ENCODE results near the gene PTPN1.
"Not testable (repeated sequence)": the region's sequence is repeated elsewhere in the genome, so short reads cannot be mapped to it uniquely, and the experiment has no call there.

PTPN1 gene

DNA sequence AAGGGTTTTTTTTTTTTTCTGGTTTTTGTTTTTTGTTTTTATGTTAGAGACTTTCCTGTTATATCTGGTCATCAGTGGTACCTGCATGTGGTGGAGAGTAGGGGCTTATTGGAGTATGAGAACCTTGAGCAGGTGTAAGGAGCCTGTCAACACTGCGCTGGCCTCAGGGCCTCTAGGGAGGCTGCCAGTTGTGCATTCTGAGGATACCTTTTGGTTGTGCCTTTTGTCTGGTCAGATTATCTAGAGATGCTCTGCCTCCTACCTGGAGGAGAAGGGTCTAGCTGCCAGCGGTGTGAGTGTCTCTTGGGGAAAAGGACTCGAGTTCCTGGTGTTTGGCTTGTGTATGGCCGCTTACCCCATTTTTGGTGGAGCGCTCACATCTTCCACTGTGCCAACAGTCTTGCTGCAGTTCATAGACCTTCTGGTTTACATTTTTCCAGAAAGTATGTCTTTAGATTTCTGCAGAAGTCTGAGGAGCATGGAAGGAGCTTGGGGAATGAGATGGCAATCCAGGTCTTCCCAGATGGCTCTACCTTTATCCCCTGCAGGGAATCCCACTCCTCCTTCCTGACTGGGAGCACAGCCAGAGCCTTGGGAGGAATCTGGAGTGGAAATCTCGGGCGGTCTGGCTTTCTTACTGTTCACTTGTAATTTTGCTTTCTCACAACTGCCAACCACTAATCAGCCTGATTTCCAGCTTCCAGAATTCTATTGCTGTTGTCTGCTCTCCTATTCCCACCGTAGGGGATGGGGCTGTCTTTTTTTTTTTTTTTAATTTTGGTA lies 49.9 kb downstream of the PTPN1 start:
- no peak for FAIRE-seq

DNA sequence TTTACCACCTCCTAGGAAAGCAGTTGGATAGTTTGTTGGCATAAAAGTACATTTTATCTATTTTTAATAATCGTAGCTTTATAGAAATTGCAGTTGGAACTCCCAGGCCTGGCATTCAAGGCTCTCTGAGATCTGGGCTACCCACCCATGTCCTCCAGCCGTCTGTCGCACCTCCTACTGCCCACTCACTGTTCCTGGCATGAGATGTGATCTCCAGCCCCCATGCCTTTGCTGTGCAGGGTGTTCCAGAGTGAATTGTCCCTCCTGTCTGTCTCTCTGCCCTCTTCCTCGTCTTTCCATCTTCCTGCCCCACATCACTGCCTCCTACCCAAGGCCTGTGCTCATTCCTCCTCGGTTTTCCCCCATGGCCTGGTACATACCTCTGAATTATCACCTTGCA lies 50.7 kb downstream of the PTPN1 start:
- FAIRE-seq: no peak

DNA sequence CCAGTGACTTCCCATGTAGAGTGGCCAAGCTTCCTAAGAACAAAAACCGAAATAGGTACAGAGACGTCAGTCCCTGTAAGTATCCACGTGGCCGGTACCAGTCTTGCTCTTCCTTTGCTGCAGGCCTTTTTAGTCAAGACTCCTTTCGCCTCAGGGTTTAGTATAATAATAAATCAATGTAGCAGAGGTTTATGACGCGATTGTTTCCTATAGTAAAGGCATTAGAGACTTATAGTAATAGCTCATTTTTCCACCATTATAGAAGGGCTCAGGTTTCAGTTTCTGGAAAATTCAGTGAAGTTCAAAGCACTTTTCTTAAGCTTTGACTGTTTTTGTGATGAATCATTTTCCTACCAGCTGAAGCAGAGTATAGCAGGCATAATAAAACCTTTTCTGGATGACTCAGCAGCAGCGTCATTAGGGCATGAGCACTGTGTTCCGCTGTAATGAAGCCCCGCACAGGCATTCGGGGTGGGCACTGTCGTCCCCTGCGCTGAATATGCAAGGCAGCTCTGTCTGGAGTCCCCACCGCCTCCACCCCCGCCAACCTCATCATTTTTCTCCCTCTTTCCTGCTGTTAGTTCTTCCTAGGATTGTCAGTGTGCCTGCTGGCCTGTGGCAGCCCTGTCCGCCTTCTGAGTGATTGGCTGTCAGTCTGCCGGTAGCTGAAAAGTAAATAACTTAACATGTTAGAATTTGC lies 51.3 kb downstream of the PTPN1 start:
- no peak for FAIRE-seq

DNA sequence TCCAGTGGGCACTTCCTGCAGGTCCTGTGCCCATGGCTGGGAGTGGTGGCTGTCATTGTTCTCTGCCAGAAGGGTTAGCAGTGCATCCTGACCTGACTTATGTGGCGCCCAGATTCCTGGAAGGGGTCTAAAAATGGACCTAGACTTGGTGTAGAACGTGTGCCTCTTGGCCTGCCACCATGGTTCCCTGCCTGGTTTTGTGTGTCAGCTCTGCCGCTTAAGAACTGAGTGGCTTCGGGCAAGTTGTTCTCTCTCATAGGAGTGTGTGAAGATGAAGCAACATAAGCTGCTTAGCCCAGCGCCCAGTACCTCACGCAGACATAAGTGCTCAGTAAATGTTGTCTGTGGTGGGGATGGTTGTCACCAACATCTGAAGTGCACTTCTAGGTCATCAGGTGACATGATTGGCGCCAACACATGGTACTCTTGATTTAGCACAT lies 52.1 kb downstream of the PTPN1 start:
- FAIRE-seq: no peak

DNA sequence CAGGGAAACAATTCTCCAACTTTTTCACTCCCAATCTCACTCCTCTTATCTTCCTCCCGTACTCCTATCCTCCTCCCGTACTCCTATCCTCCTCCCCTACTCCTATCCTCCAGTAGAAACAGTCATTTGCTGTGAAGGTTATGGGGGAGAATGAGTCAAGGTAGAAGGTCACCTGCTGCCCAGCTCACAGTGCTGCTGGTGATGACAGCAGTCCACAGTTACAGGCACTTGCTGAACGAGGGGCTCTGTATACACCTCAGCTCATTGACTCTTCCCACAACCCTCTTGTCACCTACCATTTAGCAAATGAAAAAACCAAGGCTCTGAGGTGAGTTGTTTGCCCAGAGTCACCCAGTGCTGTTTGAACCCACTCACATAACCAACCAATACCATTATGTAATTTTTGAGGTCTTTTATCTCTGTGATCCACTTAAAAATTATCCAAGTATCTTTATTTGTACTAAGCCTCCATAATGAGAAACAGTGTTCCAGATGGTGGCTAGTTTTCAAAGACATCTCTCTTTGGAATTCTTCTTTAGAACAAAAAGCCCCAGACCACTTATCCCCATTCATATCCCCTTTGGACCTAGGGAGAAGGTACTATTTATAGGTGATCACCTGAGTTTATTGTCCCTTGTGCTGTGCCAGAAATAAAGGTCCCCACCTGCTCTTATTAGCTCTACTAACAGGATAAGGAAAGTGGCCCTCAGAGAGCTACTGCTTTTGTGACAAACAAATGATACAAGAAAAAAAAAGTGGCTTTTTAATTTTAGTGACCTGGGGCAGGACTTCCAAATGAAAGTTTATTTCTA lies 53.2 kb downstream of the PTPN1 start:
- FAIRE-seq: no peak

DNA sequence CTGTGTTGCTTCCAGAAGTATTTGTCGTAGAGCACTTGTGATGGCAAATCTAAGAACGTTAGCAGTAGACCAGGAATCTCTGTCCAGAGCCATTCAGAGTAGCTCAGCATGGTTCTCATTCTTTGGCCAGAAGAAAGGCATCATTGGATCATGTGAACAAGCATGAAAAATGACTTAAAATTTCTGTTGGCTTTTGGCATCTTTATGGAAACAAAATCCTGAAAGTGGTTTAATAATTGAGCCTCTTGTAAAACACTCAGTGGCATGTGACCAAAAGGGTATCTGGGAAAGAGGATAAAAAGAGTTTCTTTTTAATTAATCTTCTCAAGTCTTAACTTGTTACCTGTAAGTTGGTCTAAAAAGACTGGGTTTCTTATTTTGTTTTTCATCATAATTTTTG lies 55.2 kb downstream of the PTPN1 start:
- no peak for FAIRE-seq

DNA sequence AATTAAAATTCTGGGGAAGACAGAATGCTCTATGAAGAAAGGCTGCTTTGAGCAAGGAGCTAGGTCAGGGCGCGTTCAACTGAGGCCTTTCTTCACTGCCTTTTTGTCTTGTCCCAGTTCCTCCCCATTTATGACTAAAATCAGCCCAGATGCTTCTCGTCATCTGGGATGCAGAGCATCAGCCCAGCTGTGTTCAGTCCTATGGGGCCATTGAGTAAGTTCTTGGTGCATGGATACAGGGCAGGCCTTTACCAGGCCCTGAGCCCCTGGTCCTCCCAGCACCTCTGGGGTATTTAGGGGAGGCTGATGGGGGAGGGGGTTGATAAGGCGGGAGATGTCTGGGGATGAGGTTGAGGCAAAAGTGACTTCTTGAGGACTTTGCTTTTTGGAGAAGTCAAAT lies 55.7 kb downstream of the PTPN1 start:
- FAIRE-seq: no peak

DNA sequence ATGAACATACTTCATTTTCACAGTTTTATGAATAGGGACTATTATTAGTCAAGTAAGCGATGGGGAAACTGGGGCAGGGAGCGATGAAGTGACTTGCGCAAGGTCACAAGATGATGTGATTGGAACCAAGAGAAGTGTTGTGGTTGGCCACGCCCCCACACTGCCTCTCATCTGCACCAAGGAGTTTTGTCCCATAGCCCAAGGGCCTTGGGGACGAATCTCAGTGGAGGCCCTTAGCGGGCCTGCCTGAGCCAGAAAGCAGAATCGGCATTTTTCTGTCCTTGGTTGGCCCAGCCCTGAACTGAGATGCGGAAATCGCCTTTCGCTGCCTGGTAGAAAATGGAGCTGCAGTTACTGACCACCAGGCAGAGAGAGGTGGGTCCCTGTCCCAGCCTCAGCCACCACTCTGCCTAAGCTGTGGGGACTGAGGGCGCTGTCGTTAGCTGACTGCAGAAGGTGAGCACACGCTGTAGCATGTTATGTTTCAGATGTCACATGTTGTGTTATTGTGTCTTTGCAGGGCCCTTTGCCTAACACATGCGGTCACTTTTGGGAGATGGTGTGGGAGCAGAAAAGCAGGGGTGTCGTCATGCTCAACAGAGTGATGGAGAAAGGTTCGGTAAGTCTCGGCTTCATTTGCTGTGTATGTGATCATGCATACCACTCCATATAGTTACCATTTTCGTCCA lies 57.8 kb downstream of the PTPN1 start:
- no peak for FAIRE-seq

DNA sequence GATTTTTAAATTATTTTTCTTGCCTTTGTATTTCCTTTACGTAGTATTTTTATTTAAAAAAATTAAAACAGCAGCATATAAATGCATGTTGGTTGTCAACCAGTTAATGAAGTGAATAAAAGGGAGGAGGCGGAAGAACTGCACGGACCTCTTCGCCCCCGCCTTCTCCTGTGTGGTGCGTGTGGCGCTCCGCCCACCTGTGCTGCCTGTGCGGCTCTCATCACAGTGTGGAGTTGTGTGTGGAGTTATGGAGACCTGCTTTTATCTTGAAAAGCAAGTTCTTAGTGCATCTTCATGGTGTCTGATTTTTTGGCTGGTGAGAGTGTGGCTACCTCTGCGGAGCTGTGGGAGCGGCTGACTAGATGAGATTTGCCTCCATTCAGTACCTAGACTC lies 58.4 kb downstream of the PTPN1 start:
- FAIRE-seq: no peak

DNA sequence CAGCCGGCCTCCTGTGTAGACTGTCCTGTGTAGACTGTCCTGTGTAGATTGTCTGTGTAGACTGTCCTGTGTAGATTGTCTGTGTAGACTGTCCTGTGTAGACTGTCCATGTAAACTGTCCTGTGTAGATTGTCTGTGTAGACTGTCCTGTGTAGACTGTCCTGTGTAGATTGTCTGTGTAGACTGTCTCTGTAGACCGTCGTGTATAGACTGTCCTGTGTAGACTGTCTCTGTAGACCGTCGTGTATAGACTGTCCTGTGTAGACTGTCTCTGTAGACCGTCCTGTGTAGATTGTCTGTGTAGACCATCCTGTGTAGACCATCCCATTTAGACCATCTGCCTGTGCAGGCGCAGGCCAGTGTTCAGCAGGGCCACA lies 59.3 kb downstream of the PTPN1 start:
- FAIRE-seq: not testable (repeated sequence)

DNA sequence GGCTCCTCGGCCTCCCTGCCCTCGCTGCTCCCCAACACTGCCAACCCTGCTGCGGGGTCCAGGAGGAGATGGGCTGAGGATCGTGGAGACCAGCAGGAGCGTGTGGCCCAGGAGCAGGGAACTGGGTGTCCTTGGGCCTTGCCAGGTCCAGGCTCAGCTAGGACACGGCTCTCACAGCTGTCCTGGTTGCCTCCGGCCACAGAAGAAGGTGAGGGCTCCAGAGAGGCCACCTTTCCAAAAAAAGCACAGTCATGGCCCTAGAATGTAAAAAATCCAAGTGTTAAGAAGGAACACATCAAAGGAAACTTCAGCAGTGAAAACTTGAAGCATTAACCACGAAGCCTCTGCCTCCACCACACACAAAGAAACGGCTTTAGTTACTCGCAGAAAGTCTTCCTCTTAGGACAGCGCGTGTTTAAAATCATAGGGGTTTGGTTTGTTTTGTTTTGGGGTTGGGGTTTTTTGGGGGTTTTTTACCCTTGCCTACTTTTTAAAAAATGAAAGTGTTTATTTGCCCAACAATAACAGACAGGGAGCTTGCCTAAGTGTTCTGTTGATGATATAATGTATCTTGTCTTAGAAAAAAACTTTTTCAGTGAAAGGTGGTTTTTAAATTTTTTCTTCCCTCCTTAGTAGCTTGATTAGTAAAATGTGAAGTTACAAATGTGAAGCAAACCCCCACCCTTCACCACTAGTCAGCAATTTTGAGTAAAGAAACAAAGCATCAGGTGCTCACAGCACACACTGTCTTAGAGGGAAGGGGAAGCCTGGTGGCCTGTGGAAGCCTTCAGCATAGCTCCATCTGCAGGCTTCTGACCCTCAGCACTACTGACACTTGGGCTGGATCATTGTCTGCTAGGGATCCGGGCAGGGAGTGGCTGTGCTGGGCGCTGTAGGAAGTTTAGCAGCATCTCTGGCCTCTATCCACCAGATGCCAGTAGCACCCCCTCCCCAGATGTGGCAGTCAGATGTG lies 60.0 kb downstream of the PTPN1 start:
- FAIRE-seq: no peak

DNA sequence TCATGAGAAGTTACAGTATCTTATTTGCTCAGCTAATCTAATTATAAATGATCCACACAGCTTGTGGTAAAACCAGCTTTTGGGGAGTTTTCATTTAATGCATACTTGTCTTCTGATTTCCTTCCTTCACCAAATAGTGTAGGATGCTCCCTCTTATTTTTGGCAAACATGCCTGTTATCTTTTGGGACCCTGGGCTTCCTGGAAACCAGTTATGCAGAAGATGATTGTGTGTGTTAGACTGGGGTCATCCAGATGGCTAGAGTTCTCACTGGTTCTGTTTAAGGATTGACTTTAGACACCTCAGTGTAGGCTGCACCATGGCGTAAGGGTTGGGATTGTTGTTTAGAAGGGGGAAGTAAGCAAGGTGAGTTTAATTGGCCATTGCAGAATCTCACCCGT lies 61.3 kb downstream of the PTPN1 start:
- FAIRE-seq: no peak

DNA sequence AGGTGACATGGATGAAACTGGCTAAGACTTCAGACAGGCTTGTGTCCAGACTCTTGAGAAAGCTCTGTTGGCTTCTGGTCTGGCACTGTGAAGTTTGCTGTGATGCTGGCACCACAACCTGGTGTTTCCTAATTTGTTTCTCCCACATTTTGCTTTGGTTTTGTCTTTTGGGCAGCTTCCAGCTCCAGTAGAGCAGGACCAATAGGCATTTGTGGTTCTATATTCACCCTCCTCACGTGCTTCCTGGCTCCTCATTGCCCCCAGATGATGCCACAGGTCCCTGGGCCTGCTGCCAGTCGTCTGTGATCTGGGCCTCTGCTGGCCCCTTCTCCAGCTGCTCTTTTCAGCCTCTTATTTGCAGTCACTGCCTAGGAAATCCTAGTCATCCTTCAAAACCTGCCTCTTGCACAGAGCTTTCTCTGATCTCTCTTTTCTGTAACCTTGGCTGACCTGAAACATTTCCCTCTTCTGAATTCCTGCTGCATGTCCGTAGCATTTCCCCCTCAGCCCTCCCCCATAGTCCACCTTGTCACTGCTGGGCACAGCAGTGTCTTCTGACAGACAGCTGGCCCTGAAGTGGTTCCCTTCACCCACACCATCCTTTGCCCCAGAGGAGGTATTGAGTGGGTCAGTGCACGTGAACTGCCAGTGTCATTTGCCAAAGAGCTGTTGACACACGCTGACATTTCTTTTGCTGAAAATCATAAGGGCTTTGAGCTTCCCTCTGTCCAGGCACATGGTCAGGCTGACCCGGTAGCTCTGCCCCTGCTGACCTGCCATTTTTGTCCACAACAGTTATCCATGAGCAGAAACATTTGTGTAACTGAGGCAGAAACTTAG lies 63.0 kb downstream of the PTPN1 start:
- no peak for FAIRE-seq

DNA sequence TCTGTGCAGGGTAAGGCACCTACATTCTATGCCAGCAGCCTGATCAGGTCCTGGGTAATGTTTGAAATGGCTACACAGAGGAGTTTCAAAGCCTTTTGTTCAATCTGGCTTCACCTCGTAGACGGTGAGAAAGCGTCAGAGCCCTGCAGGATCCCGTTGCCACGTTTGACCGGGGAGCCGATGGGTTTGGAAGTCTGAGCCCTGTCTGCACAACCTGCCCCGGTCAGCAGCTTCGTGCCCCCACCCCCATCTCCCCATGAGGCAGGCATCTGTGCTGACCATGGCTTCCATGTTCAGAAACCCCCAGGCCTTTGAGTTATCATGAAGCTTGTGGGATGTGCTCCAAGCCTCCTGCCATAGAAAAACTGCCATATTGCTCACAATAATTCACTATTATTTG lies 63.9 kb downstream of the PTPN1 start:
- no peak for FAIRE-seq

DNA sequence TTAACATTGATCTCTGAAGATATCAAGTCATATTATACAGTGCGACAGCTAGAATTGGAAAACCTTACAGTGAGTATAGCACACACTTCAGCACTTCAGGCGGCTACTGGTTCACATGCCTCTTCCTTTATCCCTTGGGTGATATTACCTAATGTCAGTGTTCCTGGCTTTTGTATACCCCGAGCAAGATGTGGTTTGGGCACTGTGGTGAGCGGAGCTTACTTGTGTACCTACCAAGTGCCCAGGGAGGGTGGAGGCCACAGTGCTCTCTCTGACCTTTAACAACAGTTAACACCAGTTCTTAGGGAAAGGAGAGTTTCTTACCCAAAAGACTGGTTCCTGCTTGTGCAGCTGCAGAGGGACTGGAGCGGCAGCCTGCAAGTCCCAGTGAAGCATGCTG lies 64.4 kb downstream of the PTPN1 start:
- no peak for FAIRE-seq

DNA sequence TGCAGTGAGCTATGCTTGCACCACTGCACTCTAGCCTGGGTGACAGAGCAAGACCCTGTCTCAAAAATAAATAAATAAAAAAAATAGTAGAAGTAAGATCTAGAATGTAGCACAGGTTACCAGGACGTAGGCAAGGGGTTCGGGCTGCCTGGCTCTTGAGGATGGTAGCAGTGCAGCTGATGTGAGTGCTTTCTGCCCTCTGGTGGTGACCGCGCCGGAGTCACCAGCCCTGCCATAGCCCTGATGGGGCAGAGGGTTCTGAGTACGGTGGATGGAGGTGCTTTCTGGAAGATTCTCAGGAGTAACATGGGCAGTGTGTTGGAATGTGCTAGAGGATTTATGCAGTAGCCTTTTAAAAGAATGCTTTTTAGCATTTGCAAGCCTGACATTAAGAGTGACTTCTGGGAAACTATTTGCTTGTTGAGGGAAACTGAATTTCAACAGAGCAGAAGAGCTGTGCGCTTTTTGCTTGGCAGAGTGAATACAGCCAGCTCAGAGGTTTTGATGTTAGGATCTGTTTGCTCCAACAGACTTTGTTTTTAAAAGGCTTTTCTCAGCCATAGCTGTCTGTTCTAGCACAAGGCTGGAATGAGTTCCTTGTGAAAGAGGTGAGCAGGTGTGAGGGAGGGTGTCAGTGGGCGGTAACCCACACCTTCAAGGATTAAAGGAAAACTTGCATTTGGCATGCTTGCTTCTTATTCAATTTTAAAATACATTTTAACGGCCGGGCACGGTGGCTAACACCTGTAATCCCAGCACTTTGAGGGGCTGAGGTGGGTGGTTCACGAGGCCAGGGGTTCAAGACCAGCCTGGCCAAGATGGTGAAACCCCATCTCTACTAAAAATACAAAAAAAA lies 65.9 kb downstream of the PTPN1 start:
- FAIRE-seq: no peak

DNA sequence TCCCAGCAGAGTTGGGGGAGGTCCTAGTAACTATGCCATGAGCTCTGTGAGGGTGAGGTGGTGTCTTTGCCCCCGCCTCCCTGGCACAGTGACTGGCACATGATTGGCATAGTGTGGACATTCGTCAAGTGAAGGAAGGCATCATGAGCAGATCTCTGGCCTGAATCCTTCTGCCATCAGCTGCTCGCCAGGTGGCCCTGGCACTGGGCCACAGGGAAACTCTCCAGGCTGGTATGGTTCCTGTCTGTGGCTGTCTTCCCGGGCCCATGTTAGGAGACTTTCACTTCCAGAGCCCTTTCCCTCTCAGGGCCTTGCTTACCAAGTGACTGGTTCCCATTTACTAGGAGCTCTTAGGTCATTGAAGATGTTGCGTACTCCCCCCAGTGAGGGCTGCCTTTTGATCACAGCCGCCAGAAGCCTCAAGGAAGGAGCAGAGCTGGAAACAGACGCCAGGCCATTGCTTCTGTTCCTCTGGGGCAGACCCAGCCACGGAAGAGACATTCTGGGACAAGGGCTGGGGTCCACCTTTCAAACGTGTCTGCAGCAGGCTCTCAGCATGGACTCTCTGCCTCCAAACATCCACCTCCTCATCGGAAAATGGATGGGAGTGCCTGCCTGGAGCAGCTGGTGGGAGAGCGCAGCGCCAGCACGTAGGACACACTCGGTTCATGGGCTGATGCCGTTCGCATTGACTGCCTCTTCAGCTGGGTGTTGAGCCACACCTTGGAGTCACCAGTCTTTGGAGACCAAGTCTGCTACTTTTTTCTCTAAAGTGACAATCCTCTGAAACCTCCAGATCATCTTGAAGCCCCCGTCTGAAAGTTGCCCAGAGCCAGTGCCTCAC lies 67.2 kb downstream of the PTPN1 start:
- FAIRE-seq: no peak

DNA sequence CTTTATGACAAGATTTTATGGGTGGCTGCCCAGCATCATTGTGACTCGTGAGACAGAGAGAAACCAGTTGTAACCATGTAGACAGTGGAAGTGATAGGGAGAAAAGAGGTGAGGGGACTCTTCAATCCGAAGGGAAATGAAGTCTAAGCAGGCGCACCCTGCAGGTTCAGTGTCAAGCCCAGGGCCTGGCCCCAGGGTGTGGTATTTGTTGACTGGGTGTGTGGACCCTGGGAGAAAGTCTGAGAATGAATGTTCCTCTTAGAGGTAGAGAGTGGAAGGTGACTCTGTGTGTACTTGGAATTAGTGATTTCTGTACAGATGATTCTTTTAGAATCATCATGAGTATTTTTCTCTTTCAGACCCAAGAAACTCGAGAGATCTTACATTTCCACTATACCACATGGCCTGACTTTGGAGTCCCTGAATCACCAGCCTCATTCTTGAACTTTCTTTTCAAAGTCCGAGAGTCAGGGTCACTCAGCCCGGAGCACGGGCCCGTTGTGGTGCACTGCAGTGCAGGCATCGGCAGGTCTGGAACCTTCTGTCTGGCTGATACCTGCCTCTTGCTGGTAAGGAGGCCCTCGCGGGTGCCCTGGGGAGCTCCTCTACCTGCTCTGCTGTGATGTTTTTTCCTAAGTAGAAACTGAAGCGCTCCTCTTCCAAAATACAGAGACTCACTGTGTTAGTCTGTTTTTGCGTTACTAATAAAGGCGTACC lies 68.0 kb downstream of the PTPN1 start:
- FAIRE-seq: no peak
